Measurements from ENCODE around the gene NSMF.

DNA sequence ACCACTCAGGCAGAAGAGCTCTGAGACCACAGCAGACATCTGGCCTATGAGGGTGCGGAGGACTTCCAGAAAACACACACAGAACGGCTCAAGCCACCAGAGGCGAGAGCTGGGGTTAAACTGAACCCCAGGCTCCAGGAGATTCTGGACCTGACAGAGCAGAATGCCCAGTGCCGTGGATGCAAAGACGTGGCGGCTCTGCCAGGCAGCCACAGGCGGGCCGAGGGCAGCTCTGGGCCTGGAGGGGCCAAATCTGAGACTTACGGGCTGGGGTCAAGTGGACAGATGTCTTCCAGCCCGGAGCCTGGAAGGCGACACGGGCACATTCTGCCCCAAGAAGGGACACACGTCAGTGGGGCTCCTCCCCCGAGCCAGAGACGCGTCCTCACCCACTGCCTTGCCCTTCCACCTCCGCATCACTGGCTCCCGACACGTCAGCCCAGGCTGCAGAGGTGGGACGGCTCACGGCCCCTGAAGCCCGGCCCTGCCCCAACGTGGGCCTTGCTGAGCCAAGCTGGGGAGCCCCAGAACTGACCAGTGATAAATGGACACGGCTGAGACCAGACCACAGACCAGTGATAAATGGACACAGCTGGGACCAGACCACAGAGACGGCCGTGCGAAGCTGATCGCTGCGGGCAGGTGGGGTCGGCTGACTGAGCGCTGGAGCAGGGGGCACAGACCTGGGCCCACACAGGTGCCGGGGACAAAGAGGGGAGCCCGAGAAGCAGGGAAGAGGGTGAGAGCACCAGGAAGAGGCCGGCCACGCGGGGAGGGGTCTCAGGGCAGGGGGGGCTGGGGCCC is 40.9 kb upstream of the NSMF start:
- TF ChIP-seq, protein P1, sequence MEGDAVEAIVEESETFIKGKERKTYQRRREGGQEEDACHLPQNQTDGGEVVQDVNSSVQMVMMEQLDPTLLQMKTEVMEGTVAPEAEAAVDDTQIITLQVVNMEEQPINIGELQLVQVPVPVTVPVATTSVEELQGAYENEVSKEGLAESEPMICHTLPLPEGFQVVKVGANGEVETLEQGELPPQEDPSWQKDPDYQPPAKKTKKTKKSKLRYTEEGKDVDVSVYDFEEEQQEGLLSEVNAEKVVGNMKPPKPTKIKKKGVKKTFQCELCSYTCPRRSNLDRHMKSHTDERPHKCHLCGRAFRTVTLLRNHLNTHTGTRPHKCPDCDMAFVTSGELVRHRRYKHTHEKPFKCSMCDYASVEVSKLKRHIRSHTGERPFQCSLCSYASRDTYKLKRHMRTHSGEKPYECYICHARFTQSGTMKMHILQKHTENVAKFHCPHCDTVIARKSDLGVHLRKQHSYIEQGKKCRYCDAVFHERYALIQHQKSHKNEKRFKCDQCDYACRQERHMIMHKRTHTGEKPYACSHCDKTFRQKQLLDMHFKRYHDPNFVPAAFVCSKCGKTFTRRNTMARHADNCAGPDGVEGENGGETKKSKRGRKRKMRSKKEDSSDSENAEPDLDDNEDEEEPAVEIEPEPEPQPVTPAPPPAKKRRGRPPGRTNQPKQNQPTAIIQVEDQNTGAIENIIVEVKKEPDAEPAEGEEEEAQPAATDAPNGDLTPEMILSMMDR (conservative IDR thresholded peaks at IDR 0.05; ENCODE audit: low read depth, low read length), result no peak
- no peak for TF ChIP-seq EZH2 (IDR thresholded peaks at IDR 0.05; ENCODE audit: borderline replicate concordance, low read depth, low read length, poor library complexity, severe bottlenecking)
